ENCODE data around the gene MRPL27. TPM values are rescaled to one million over a fixed set of nuclear protein-coding genes. Genes with fewer than 3 reads are reported as not detected.

MRPL27 gene
- total RNA-seq, 1 experiment from 2014 or later = 106 TPM

GRCh38 chr17:50389534-50389933 is 16.6 kb upstream of the MRPL27 start:
- DNase-seq (ENCODE audit: low read depth, low spot score) = no peak
- intact Hi-C loops (cut with micrococcal nuclease) = no loop called here
- H3K9ac ChIP-seq (ENCODE audit: low read length) = no peak overlapping the region
- no peak overlapping the region for H3K27ac ChIP-seq (ENCODE audit: low read depth, low read length)
- no peaks in the 10 kb centered on the region for H3K9me2 ChIP-seq (ENCODE audit: insufficient read depth)
- H4K20me1 ChIP-seq (ENCODE audit: insufficient read depth) = peaks cover 10% of the 10 kb centered on the region; the same call in 1 of the 2 replicates
- no peak overlapping the region for H3K4me2 ChIP-seq (ENCODE audit: low read length)
- H3K4me3 ChIP-seq (replicated peaks in 1 of 2; ENCODE audit: low read depth in 1 of 2, low read length in 2 of 2) = no peak overlapping the region
- H2AFZ ChIP-seq (ENCODE audit: low read depth, low read length, poor library complexity, severe bottlenecking) = no peak overlapping the region
- H3K79me2 ChIP-seq (ENCODE audit: insufficient read depth, low read length) = peaks cover 96% of the 10 kb centered on the region
- H3K4me1 ChIP-seq (ENCODE audit: control insufficient read depth in 1 of 2, insufficient read depth in 2 of 2, low read length in 2 of 2) = no peaks in the 10 kb centered on the region
- POLR2A ChIA-PET = interaction anchor here (1.0 to 2.3 kb wide), 3 partner anchors 8 to 189 kb away, joined by 4 to 6 read pairs (median 4); partner anchors contain the start of gene LRRC59
- H3K9me3 ChIP-seq (ENCODE audit: control insufficient read depth in 1 of 2, insufficient read depth in 1 of 2, low read depth in 1 of 2, low read length in 2 of 2) = no peaks in the 10 kb centered on the region
- ATAC-seq = no peak
- BruUV-seq (replicated peaks) = no TSS peak
- RAD21 ChIA-PET (ENCODE audit: low non-redundant PET in 1 of 2, low total read pairs in 2 of 2, uncharacterized antibody in 2 of 2, unreplicated experiment in 2 of 2) = no interaction called here
- CTCF ChIA-PET = interaction anchor here (1.5 kb wide), 1 partner anchor 8 kb away, joined by 10 read pairs; the partner anchor contains the start of gene LRRC59
- peaks cover 94% of the 10 kb centered on the region in 2 experiments for H3K36me3 ChIP-seq (ENCODE audit: control insufficient read depth in 1 of 2, insufficient read depth in 2 of 2, low read length in 2 of 2)
- no peak for TF ChIP-seq RAD21 (IDR thresholded peaks at IDR 0.05; ENCODE audit: low read depth)
- H3K27me3 ChIP-seq (ENCODE audit: insufficient read depth, low read length) = no peaks in the 10 kb centered on the region

- TF ChIP-seq FOSL1 (IDR thresholded peaks at IDR 0.05; ENCODE audit: low read depth) (no peak), JUND (IDR thresholded peaks at IDR 0.05) (no peak), ZFX (IDR thresholded peaks at IDR 0.05) (no peak), POLR2AphosphoS5 (IDR thresholded peaks at IDR 0.05; ENCODE audit: low read depth, low read length) (no peak), EGR1 (IDR thresholded peaks at IDR 0.05; ENCODE audit: low read depth) (no peak), MAX (IDR thresholded peaks at IDR 0.05) (no peak), ZBTB33 (IDR thresholded peaks at IDR 0.05; ENCODE audit: extremely low read depth, insufficient replicate concordance, low read length) (no peak), TCF7L2 (IDR thresholded peaks at IDR 0.05; ENCODE audit: borderline replicate concordance, extremely low read depth, insufficient read depth, insufficient read length) (no peak), SIN3A (IDR thresholded peaks at IDR 0.05; ENCODE audit: low read depth) (no peak)
- ATAC-seq (no peak), DNase-seq (ENCODE audit: low read depth, low spot score) (no peak)
- no peaks in the 10 kb centered on the region for H3K9me3 ChIP-seq (ENCODE audit: control insufficient read depth in 1 of 2, insufficient read depth in 1 of 2, low read depth in 1 of 2, low read length in 2 of 2)
- H4K20me1 ChIP-seq (ENCODE audit: insufficient read depth) = peaks cover 9% of the 10 kb centered on the region; the same call in 1 of the 2 replicates
- no TSS peak for BruUV-seq (replicated peaks)
- ChIA-PET CTCF (interaction anchor here (1.5 kb wide), 1 partner anchor 9 kb away, joined by 10 read pairs; the partner anchor contains the start of gene LRRC59), RAD21 (ENCODE audit: low non-redundant PET in 1 of 2, low total read pairs in 2 of 2, uncharacterized antibody in 2 of 2, unreplicated experiment in 2 of 2) (no interaction called here), POLR2A (interaction anchor here (1.0 to 1.7 kb wide), 2 partner anchors 9 to 189 kb away, joined by 4 read pairs; partner anchors contain the start of gene LRRC59)
- peaks cover 93% of the 10 kb centered on the region for H3K79me2 ChIP-seq (ENCODE audit: insufficient read depth, low read length)
- intact Hi-C loops (cut with micrococcal nuclease) = no loop called here
- H3K4me3 ChIP-seq (replicated peaks in 1 of 2; ENCODE audit: low read depth in 1 of 2, low read length in 2 of 2) = no peak overlapping the region
- no peaks in the 10 kb centered on the region for H3K9me2 ChIP-seq (ENCODE audit: insufficient read depth)
- H3K27me3 ChIP-seq (ENCODE audit: insufficient read depth, low read length) = no peaks in the 10 kb centered on the region
- H3K36me3 ChIP-seq (ENCODE audit: control insufficient read depth in 1 of 2, insufficient read depth in 2 of 2, low read length in 2 of 2) = peaks cover 92 to 94% of the 10 kb centered on the region in 2 experiments
- no peak overlapping the region for H3K27ac ChIP-seq (ENCODE audit: low read depth, low read length)
- H3K4me2 ChIP-seq (ENCODE audit: low read length) = no peak overlapping the region
- H3K9ac ChIP-seq (ENCODE audit: low read length) = no peak overlapping the region
- H2AFZ ChIP-seq (ENCODE audit: low read depth, low read length, poor library complexity, severe bottlenecking) = no peak overlapping the region
- no peaks in the 10 kb centered on the region for H3K4me1 ChIP-seq (ENCODE audit: control insufficient read depth in 1 of 2, insufficient read depth in 2 of 2, low read length in 2 of 2)
These were observed 15.7 kb upstream of the MRPL27 start for GRCh38 chr17:50388728-50389127.

Data from HCT116 (cell line).